Activated CD8-positive, alpha-beta memory T cell treated with anti-CD3 and anti-CD28 coated beads for 48 hours (primary cell): ENCODE results near the gene LDB1.

ENCODE experiments used
- DNase-seq, 3 experiments: peaks; one replicate each; pipeline ENCODE4 v3.0.0-alpha.2; 2020; ENCODE audit warnings: low read depth in 2 of 3, low spot score in 2 of 3

The LDB1 gene

DNA sequence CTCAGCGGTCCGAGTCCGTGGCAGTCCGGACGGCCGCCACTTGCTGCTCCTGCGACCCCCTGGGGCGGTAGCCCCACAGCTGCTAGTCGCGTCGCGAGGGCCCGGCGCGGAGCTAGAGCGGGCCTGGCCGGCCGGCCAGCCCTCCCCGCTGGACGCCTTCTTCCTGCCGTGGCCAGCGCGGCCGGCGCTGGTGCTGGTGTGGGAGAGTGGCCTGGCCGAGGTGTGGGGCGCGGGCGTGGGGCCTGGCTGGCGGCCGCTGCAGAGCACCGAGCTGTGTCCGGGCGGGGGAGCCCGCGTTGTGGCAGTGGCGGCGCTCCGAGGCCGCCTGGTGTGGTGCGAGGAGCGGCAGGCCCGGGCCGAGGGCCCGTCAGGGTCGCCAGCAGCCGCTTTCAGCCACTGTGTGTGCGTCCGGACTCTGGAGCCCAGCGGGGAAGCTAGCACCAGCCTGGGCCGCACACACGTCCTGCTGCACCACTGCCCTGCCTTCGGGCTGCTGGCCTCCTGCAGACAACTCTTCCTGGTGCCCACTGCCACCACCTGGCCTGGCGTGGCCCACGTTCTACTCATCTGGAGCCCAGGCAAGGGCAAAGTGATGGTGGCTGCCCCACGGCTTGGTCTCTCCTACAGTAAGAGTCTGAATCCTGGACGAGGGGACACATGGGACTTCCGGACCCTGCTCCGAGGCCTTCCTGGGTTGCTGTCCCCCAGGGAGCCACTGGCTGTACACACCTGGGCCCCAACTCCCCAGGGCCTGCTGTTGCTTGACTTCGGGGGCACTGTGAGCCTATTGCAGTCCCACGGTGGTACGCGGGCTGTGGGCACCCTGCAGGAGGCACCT, 54.4 kb downstream of the LDB1 start:
- peak in 1 of 3 experiments; percentile 15 for DNase-seq

DNA sequence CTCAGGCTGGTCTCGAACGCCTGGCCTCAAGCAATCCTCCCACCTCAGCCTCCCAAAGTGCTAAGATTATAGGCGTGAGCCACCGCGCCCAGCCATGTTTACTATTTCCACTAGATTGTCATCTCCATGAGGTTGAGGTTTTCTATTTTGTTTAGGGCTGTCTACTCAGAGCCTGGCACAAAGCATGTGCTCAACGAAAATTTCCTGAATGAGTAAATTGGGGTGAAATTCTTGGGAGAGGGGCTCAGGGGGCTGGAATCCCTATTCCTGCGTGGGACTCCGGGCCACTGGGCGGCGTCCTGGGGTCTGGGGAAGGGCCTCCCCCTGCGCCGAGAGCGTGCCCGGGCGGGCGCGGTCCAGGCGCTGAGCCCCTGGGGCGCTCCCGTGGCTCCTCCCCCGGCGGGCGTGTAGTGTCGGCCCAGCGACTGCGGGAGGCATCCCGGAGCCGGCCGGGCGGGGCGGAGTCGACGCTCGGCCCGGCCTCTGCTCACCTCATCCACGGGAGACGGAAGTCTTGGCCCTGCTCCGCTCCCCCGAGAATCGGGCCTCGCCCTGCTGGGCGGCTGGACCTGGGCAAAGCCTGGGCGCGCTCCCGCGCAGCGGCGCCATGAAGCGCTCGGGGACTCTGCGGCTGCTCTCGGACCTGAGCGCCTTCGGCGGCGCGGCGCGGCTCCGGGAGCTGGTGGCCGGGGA, 55.2 kb downstream of the LDB1 start, which contains the start of gene HPS6:
Gene HPS6, plus strand, starts transcription at position 482 of the 693 bp plus-strand sequence. Its CDS starts 126 bp downstream, at position 608.
- DNase-seq: peak; percentile 72 to 83 (median 83)

DNA sequence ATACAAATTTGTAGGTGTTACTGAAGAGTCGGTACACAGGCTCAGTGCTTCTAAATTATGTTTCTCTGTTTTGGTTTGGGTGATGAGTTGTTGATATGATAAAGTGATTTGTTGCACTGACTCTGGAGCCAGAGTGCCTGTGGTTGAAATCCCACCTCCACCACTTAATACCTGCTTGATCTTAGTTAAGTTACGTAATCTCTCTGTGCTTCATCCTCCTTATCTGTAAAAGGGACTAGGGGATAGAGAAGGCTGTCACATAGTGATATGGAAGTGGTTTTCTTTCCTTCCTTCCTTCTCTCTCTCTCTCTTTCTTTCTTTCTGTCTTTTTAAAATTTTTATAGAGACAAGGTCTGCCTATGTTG, 55.7 kb downstream of the LDB1 start:
- no peak for DNase-seq

DNA sequence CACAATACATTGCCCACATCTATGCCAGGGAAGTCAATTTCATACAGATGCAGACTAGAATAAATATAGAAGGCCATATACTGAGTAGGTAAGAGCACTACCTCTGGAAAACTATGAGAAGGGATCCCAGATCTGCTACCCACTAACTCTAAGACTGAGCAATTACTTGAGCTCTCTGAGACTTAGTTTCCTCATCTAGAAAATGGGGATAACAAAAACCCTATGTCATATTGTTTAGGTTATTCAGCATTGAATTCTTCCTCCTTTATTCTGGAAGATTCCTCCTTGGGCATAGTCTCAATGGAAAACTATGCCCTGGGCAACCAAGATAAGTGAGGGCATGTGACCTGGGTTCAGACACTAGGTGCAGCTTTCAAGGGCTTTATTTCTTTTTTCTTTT, 60.2 kb downstream of the LDB1 start:
- no peak for DNase-seq
